ENCODE measurements around the gene CSF3R. TPM values are rescaled to one million over a fixed set of nuclear protein-coding genes. Genes with fewer than 3 reads are reported as not detected.

Gene CSF3R
- not detected in 5 replicates for total RNA-seq (2022; extraction: Qiagen RNA extraction; ENCODE audit: low read depth)

GRCh38 chr1:36482724-36483388, at the start of gene CSF3R:
Gene CSF3R (minus strand): TSS chr1:36482913. CDS start chr1:36479496, 3,417 bp downstream.

GRCh38 chr1:36463803-36464604, 18.7 kb downstream of the CSF3R start, which contains the start of gene MRPS15:
Gene MRPS15 (minus strand): TSS chr1:36464384. CDS start chr1:36464275, 109 bp downstream.

GRCh38 chr1:36450270-36450918, 32.3 kb downstream of the CSF3R start, which contains the start of gene OSCP1:
Gene OSCP1 (minus strand): TSS chr1:36450451. CDS start chr1:36450369, 82 bp downstream.

Other genes starting within 250 kb of the CSF3R start
- 1.7 to 2.6 TPM (median 2.0 TPM) in 5 replicates for gene SH3D21, start 176.5 kb downstream of the CSF3R start, total RNA-seq (2022; extraction: Qiagen RNA extraction; ENCODE audit: low read depth)
- gene EVA1B, start 159.3 kb downstream of the CSF3R start, total RNA-seq (2022; extraction: Qiagen RNA extraction; ENCODE audit: low read depth), result 8.4 to 21.8 TPM (median 20.0 TPM) in 5 replicates
- 6.8 to 11.5 TPM (median 10.1 TPM) in 5 replicates for gene STK40, start 97.0 kb downstream of the CSF3R start, total RNA-seq (2022; extraction: Qiagen RNA extraction; ENCODE audit: low read depth)
- 36.9 to 52.4 TPM (median 46.4 TPM) in 5 replicates for gene LSM10, start 85.0 kb downstream of the CSF3R start, total RNA-seq (2022; extraction: Qiagen RNA extraction; ENCODE audit: low read depth)
- gene OSCP1, start 32.5 kb downstream of the CSF3R start, total RNA-seq (2022; extraction: Qiagen RNA extraction; ENCODE audit: low read depth), result 5.5 to 7.0 TPM (median 6.1 TPM) in 5 replicates
- gene MRPS15, start 18.5 kb downstream of the CSF3R start, total RNA-seq (2022; extraction: Qiagen RNA extraction; ENCODE audit: low read depth), result 77.0 to 98.3 TPM (median 83.0 TPM) in 5 replicates

All from A549 treated with RU486 at 1 μM for 4 hours (cell line).